Endothelial cell of umbilical vein (primary cell): ENCODE results near the gene RAG1. TPM values are rescaled to one million over a fixed set of nuclear protein-coding genes. Genes with fewer than 3 reads are reported as not detected.

ENCODE experiments used
- BruUV-seq: library from RNA; stranded (reverse); fragments of 400-500 nt; replicated peaks from 2 replicates; lab custom pipeline; 2021; lab: Mats Ljungman, UMichigan
- CTCF ChIA-PET: fragments of 300-600, 350-600 bp; sonication (Branson Sonifier 250); formaldehyde crosslinking; loops from one replicate; lab custom pipeline; 2021; ENCODE audit warnings: antibody characterized with exemption, inconsistent platforms; lab: Charles Lee
- POLR2A ChIA-PET: fragments of 300-600, 350-600 bp; sonication (Branson Sonifier 250); formaldehyde crosslinking; loops from one replicate; lab custom pipeline; 2021; ENCODE audit warnings: antibody characterized with exemption, inconsistent platforms; lab: Charles Lee
- DNase-seq: peaks from one replicate; pipeline ENCODE4 v3.0.0-alpha.2; 2011; ENCODE audit warnings: low read depth, low spot score
- FAIRE-seq: peaks from 2 replicates; lab custom pipeline; 2011; peaks lifted over from hg19 to GRCh38; lab: Jason Lieb, UNC
- H2AFZ ChIP-seq: 2 replicates; pipeline ENCODE4 v1.6.0; 2012; ENCODE audit warnings: low read depth, low read length, control low read depth, inconsistent platforms
- H3K27ac ChIP-seq: 2 replicates; pipeline ENCODE4 v1.5.1; 2011; ENCODE audit warnings: low read depth, mild to moderate bottlenecking, control low read depth, low read length, moderate library complexity; ENCODE audit not compliant: insufficient read depth
- H3K27me3 ChIP-seq, 2 experiments: 2 replicates each; pipeline versions ENCODE4 v1.6.0 to v1.6.1; 2011; ENCODE audit warnings: low read length in 2 of 2, mixed read lengths in 1 of 2; ENCODE audit not compliant: control insufficient read depth in 2 of 2, insufficient read depth in 2 of 2
- H3K36me3 ChIP-seq, 2 experiments: 2 replicates in 1 of 2; 3 replicates in 1 of 2; pipeline ENCODE4 v1.5.1; 2011; ENCODE audit warnings: low read length in 2 of 2, mild to moderate bottlenecking in 1 of 2, moderate library complexity in 1 of 2; ENCODE audit not compliant: control insufficient read depth in 2 of 2, insufficient read depth in 2 of 2; ENCODE audit errors: extremely low read depth in 1 of 2
- H3K4me1 ChIP-seq: 3 replicates; pipeline ENCODE4 v1.5.1; 2011; ENCODE audit warnings: mild to moderate bottlenecking, low read length; ENCODE audit not compliant: control insufficient read depth, insufficient read depth; ENCODE audit errors: extremely low read depth
- H3K4me2 ChIP-seq: 2 replicates; pipeline ENCODE4 v1.6.1; 2011; ENCODE audit warnings: low read length, control low read depth, mixed read lengths; ENCODE audit not compliant: insufficient read depth
- H3K4me3 ChIP-seq, 3 experiments: fragments of 200-600 bp in 1 of 3; sonication (generic), shearing (Covaris generic) in 1 of 3; replicated peaks in 1 of 3; 2 replicates each; pipeline ENCODE4 v1.5.1; 2011 to 2016; ENCODE audit warnings: control low read depth in 3 of 3, low read length in 3 of 3, mild to moderate bottlenecking in 2 of 3, inconsistent platforms in 1 of 3, low read depth in 1 of 3, moderate library complexity in 1 of 3; ENCODE audit not compliant: insufficient read depth in 1 of 3
- H3K79me2 ChIP-seq: 2 replicates; pipeline ENCODE4 v1.6.0; 2012; ENCODE audit warnings: low read length, inconsistent platforms; ENCODE audit not compliant: control insufficient read depth, insufficient read depth
- H3K9ac ChIP-seq: replicated peaks from 2 replicates; pipeline ENCODE3; 2011; ENCODE audit warnings: low read length, control low read depth; ENCODE audit not compliant: insufficient read depth; ENCODE audit errors: extremely low read depth
- H3K9me1 ChIP-seq: replicated peaks from 3 replicates; pipeline ENCODE4 v1.6.0; 2011; ENCODE audit warnings: mild to moderate bottlenecking, low read length; ENCODE audit not compliant: control insufficient read depth, insufficient read depth; ENCODE audit errors: extremely low read depth
- H3K9me3 ChIP-seq: replicated peaks from 2 replicates; pipeline ENCODE4 v1.5.1; 2012; ENCODE audit warnings: low read length, inconsistent platforms; ENCODE audit not compliant: control insufficient read depth, insufficient read depth
- H4K20me1 ChIP-seq: replicated peaks from 2 replicates; pipeline ENCODE3; 2011; ENCODE audit warnings: mild to moderate bottlenecking, low read length; ENCODE audit not compliant: control insufficient read depth, insufficient read depth; ENCODE audit errors: extremely low read depth
- CTCF ChIP-seq, 2 donors: IDR thresholded peaks; 1 replicate in 1 of 2; 2 replicates in 1 of 2; pipeline ENCODE4 v1.5.1; 2011; ENCODE audit warnings: low read length in 2 of 2, mild to moderate bottlenecking in 2 of 2, moderate library complexity in 2 of 2, control low read depth in 1 of 2, inconsistent platforms in 1 of 2, low read depth in 1 of 2; ENCODE audit not compliant: insufficient read depth in 1 of 2; ENCODE audit errors: extremely low read depth in 1 of 2
- EZH2 ChIP-seq: IDR thresholded peaks from 2 replicates; pipeline ENCODE4 v1.6.1; 2012; ENCODE audit warnings: borderline replicate concordance, low read depth, mild to moderate bottlenecking, moderate library complexity, low read length, inconsistent platforms; ENCODE audit not compliant: severe bottlenecking
- FOS ChIP-seq: IDR thresholded peaks from 2 replicates; pipeline ENCODE4 v1.6.1; 2011; ENCODE audit warnings: mild to moderate bottlenecking, low read length, moderate library complexity, borderline replicate concordance; ENCODE audit not compliant: insufficient read depth
- GATA2 ChIP-seq: IDR thresholded peaks from 2 replicates; pipeline ENCODE4 v1.7.0; 2011; ENCODE audit warnings: low read depth, mild to moderate bottlenecking, moderate library complexity, mixed read lengths, low read length; ENCODE audit not compliant: insufficient read length, insufficient read depth
- JUN ChIP-seq: IDR thresholded peaks from 2 replicates; pipeline ENCODE4 v1.6.1; 2011; ENCODE audit warnings: borderline replicate concordance, low read depth; ENCODE audit not compliant: insufficient read length, insufficient read depth
- MAX ChIP-seq: IDR thresholded peaks from 2 replicates; pipeline ENCODE4 v1.6.1; 2011; ENCODE audit not compliant: insufficient read depth, insufficient read length
- MYC ChIP-seq: IDR thresholded peaks from one replicate; pipeline ENCODE4 v1.6.1; 2011; ENCODE audit warnings: mild to moderate bottlenecking, low read depth, low read length
- POLR2A ChIP-seq: IDR thresholded peaks from 2 replicates; pipeline ENCODE4 v1.6.1; 2012; ENCODE audit warnings: low read depth, mild to moderate bottlenecking, control low read depth, low read length
- POLR2AphosphoS5 ChIP-seq: IDR thresholded peaks from 2 replicates; pipeline ENCODE4 v1.6.1; 2012; ENCODE audit warnings: low read depth, mild to moderate bottlenecking, control low read depth, low read length, moderate library complexity; ENCODE audit not compliant: insufficient read depth
- dilution Hi-C: fragments of 300-500 bp; cut with MboI; formaldehyde crosslinking; loops from one replicate; pipeline ENCODE4 v1.15.0; 2019; ENCODE audit warnings: low sequenced_read_pairs; ENCODE audit not compliant: extremely low pct_ligation_motif_present
- intact Hi-C: fragments of 100-400 bp; cut with micrococcal nuclease; formaldehyde crosslinking; loops from one replicate; pipeline ENCODE4 v1.10.0; 2022
- polyA plus RNA-seq, 4 experiments: library from polyadenylated mRNA; depleted of rRNA in 3 of 4; stranded (reverse) in 3 of 4; unstranded in 1 of 4; fragments of >200 nt; gene quantifications; 2 replicates each; pipeline versions ENCODE4 v1.2.1 to v1.2.3, GENCODE V29; 2011 to 2012; ENCODE audit warnings: missing spikeins in 1 of 4
- total RNA-seq: library from RNA; stranded (reverse); gene quantifications from 2 replicates; pipeline ENCODE4 v1.2.3, GENCODE V29; 2021

Gene RAG1
- total and polyA plus RNA-seq, 2 donors (not counting 3 experiments of a cell fraction or from before 2014, with no cell fraction given): 0.15 to 1.2 TPM

GRCh38 chr11:36532941-36533601, 34.7 kb upstream of the RAG1 start:
- no peak for DNase-seq
- H4K20me1 ChIP-seq: no peaks in the 10 kb centered on the region
- FAIRE-seq: no peak
- no peak overlapping the region for H3K27ac ChIP-seq
- H3K9me1 ChIP-seq: no peaks in the 10 kb centered on the region
- TF ChIP-seq POLR2A (no peak), CTCF (IDR thresholded peaks at IDR 0.05; ENCODE audit: extremely low read depth in 1 of 2, insufficient read depth in 1 of 2, low read depth in 1 of 2, low read length in 2 of 2) (no peak), FOS (no peak), EZH2 (no peak), MYC (no peak), POLR2AphosphoS5 (no peak), JUN (no peak), GATA2 (no peak), MAX (no peak)
- intact Hi-C loops (no loop called here), dilution Hi-C loops (no loop called here)
- no peak overlapping the region for H2AFZ ChIP-seq
- no peak overlapping the region for H3K9ac ChIP-seq
- no peaks in the 10 kb centered on the region for H3K27me3 ChIP-seq
- H3K9me3 ChIP-seq: no peaks in the 10 kb centered on the region
- CTCF ChIA-PET: interaction anchor here (0.7 to 1.3 kb wide), 2 partner anchors 24 to 40 kb away, joined by 3 to 5 read pairs; no protein-coding TSS in a partner anchor
- BruUV-seq: no TSS peak
- POLR2A ChIA-PET: no interaction called here
- no peak overlapping the region for H3K4me2 ChIP-seq
- no peaks in the 10 kb centered on the region for H3K36me3 ChIP-seq
- H3K4me1 ChIP-seq: no peaks in the 10 kb centered on the region
- no peak overlapping the region for H3K4me3 ChIP-seq
- no peaks in the 10 kb centered on the region for H3K79me2 ChIP-seq
